H1 (cell line): ENCODE data around the gene PI16. TPM values are rescaled to one million over a fixed set of nuclear protein-coding genes. Genes with fewer than 3 reads are reported as not detected.

ENCODE experiments used
- ASH2L ChIP-seq: fragments of 200-600, 300-600 bp; sonication (generic); IDR thresholded peaks from one replicate; pipeline ENCODE4 v1.7.1; 2017; ENCODE audit warnings: low read length
- CEBPB ChIP-seq: IDR thresholded peaks from 2 replicates; pipeline ENCODE4 v1.6.1; 2012; ENCODE audit warnings: low read depth, low read length
- EZH2 ChIP-seq: fragments of 200-600 bp; sonication (generic); IDR thresholded peaks from 2 replicates; pipeline ENCODE4 v1.7.1; 2012; ENCODE audit warnings: low read depth, mild to moderate bottlenecking, moderate library complexity, low read length, inconsistent platforms; ENCODE audit not compliant: severe bottlenecking
- JUND ChIP-seq: IDR thresholded peaks from 2 replicates; pipeline ENCODE4 v1.6.1; 2011; ENCODE audit warnings: mild to moderate bottlenecking, improper control_type of control experiment, low read length
- POLR2AphosphoS5 ChIP-seq: IDR thresholded peaks from 2 replicates; pipeline ENCODE4 v1.6.1; 2011; ENCODE audit warnings: low read depth, low read length
- SP4 ChIP-seq: IDR thresholded peaks from 2 replicates; pipeline ENCODE4 v1.6.1; 2012; ENCODE audit warnings: low read length, inconsistent platforms
- TBP ChIP-seq: IDR thresholded peaks from 2 replicates; pipeline ENCODE4 v1.6.1; 2011; ENCODE audit warnings: low read depth, low read length, improper control_type of control experiment
- TEAD4 ChIP-seq: IDR thresholded peaks from 2 replicates; pipeline ENCODE4 v1.6.1; 2012; ENCODE audit warnings: low read depth, low read length, inconsistent platforms, mixed read lengths
- polyA plus RNA-seq, 7 experiments: library from polyadenylated mRNA; depleted of rRNA in 3 of 7; stranded (reverse) in 5 of 7; unstranded in 2 of 7; fragments of >200 nt in 5 of 7; fragments of 200-250 nt in 2 of 7; gene quantifications; 1 replicate in 5 of 7; 2 replicates in 1 of 7; 4 replicates in 1 of 7; pipeline versions ENCODE4 v1.2.1 to v1.2.3, GENCODE V29; 2011 to 2013; ENCODE audit warnings: missing spikeins in 2 of 7, mixed read lengths in 2 of 7
- total RNA-seq: library from RNA; stranded (reverse); fragmentation: NEBNext Ultra II Directional; extraction: Animal tissue kit (Norgen Biotek cat#: 25700); gene quantifications from 2 replicates; pipeline ENCODE4 v1.2.1, GENCODE V29; 2021

Gene PI16
- total and polyA plus RNA-seq, 2 of the 8 experiments (the other 6 are each of a cell fraction or from before 2014, with no cell fraction given) = 0.05 TPM; not detected in 1

DNA sequence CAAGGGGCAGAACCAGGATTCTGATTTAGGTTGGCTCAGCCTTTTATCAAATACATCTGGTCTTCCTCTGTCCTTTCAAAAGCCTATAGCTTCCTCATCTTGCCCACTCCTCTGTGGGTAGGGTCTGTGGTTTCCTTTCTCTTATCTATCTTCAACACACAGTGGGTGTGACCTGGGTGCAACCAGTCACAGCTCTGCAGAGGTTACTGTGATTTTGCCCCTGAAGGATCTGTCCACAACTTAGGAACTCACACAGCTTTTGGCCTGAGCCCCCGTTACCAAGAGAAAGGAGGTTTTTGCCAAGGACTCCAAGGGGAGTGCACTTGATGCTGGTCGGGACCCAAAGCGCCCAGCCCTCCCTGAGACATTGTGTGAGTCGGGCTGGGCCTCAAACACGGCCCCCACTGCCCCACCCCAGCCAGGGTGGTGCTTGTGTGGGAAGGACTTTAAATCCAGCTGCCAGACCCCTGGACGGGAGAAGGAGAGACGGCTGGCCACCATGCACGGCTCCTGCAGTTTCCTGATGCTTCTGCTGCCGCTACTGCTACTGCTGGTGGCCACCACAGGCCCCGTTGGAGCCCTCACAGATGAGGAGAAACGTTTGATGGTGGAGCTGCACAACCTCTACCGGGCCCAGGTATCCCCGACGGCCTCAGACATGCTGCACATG is at the start of gene PI16 (continued):
- TF ChIP-seq POLR2AphosphoS5 (no peak), EZH2 (no peak), SP4 (no peak), CEBPB (no peak), ASH2L (no peak), TBP (no peak), JUND (no peak), TEAD4 (no peak)
